ENCODE data around the gene DHRS2. TPM values are rescaled to one million over a fixed set of nuclear protein-coding genes. Genes with fewer than 3 reads are reported as not detected.

The DHRS2 gene
- total RNA-seq, 3 donors from 2014 or later: 4.6 to 9.4 TPM; not detected in 1

DNA sequence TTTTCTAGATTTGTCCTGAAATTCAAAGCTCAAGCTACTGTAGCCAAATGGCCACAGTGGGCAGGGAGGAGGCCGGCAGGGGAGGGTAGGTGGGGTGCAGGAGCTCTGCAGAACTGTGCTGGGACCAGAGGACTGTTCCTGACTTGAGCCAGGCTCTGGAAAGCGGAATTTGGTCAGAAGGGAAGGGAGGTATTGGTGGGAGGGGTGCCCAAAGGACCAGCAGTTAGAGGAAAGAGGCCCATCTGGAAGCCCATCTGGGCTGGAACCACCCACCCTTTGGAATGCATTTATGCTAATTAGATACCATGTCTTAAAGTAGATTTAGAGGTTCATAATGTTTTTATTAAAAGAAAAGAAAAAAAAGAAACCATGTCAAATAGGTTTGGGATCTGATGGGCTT, 33.1 kb upstream of the DHRS2 start:
- Histone ChIP-seq H3K9me3 (no peaks in the 10 kb centered on the region), H3K36me3 (no peaks in the 10 kb centered on the region), H3K4me3 (no peak overlapping the region), H3K4me1 (no peaks in the 10 kb centered on the region), H3K27ac (no peak overlapping the region), H3K27me3 (no peaks in the 10 kb centered on the region)
- intact Hi-C loops (cut with DNase I; ENCODE audit: low total_unique reads): no loop called here
- DNase-seq (ENCODE audit: low spot score in 2 of 2): no peak
- TF ChIP-seq POLR2AphosphoS5 (IDR thresholded peaks at IDR 0.05) (no peak), CTCF (IDR thresholded peaks at IDR 0.05) (no peak)

- Histone ChIP-seq H3K9me3 (no peaks in the 10 kb centered on the region), H3K36me3 (no peaks in the 10 kb centered on the region), H3K4me3 (no peak overlapping the region), H3K4me1 (no peaks in the 10 kb centered on the region), H3K27me3 (no peaks in the 10 kb centered on the region), H3K27ac (no peak overlapping the region)
- intact Hi-C loops (cut with DNase I; ENCODE audit: low total_unique reads): no loop called here
- TF ChIP-seq POLR2A (IDR thresholded peaks at IDR 0.05): no peak
- no peak for TF ChIP-seq POLR2AphosphoS5 (IDR thresholded peaks at IDR 0.05)
- no peak for TF ChIP-seq CTCF (IDR thresholded peaks at IDR 0.05)
- DNase-seq (ENCODE audit: low spot score in 2 of 2): no peak
These were observed 32.0 kb upstream of the DHRS2 start for GRCh38 chr14:23604148-23604547.

DNA sequence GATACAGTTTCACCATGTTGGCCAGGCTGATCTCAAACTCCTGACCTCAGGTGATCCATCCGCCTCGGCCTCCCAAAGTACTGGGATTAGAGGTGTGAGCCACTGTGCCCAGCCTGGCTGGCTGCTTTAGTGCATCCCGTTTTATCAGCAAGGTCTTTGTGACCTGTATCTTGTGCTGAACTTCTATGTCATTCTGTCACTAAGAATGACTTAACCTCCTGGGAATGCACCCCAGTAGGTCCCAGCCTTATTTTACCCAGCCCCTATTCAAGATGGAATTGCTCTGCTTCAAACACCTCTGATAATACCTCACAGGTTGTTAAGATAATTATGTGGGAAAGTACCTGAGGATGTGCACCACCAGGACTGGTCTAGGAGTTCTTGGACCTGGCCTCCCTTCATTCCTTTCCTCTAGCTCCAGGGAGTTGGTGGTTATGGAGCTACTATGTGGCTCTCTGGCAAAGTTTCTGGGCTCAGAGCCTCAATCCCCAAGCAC, 31.4 kb upstream of the DHRS2 start:
- H3K36me3 ChIP-seq: no peaks in the 10 kb centered on the region
- H3K4me3 ChIP-seq: no peak overlapping the region
- no peaks in the 10 kb centered on the region for H3K9me3 ChIP-seq
- TF ChIP-seq POLR2A (IDR thresholded peaks at IDR 0.05): no peak
- TF ChIP-seq POLR2AphosphoS5 (IDR thresholded peaks at IDR 0.05): no peak
- TF ChIP-seq CTCF (IDR thresholded peaks at IDR 0.05): no peak
- intact Hi-C loops (cut with DNase I; ENCODE audit: low total_unique reads): no loop called here
- no peaks in the 10 kb centered on the region for H3K4me1 ChIP-seq
- no peaks in the 10 kb centered on the region for H3K27me3 ChIP-seq
- H3K27ac ChIP-seq: no peak overlapping the region
- DNase-seq (ENCODE audit: low spot score in 2 of 2): no peak

DNA sequence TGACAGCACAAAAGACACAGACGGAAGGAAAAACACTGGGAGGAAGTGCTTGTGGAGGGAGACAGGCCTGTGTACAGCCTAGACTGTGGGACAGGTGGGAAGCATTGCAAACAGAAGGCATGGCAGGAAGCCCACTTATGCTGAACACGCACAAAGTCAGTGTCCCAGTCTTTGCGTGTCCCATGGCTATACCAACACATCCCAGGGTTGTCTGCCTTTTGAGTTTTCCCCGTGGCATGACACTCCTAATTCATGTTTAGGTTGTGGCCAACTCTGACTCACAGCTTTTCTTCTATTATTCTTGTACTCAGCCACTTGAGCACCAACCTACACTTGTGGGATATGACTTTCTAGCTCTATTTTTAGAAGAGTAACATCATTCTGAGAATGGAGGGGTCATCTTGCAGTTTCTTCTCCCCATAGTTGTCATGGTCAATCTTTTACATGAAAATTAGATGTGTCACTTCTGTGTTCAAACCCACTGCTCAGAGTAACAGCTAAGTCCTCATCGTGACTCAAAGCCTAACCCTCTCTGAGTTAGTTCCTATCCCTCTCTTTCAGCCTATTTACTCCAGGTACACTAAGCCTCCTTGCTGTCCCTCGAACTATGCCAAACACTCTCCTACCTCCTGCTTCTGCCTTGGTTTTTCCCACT, 30.1 kb upstream of the DHRS2 start:
- Histone ChIP-seq H3K27ac (no peak overlapping the region), H3K9me3 (no peaks in the 10 kb centered on the region), H3K4me3 (no peak overlapping the region), H3K4me1 (no peaks in the 10 kb centered on the region), H3K36me3 (no peaks in the 10 kb centered on the region), H3K27me3 (no peaks in the 10 kb centered on the region)
- intact Hi-C loops (cut with DNase I; ENCODE audit: low total_unique reads): no loop called here
- DNase-seq (ENCODE audit: low spot score in 2 of 2): no peak
- no peak for TF ChIP-seq CTCF (IDR thresholded peaks at IDR 0.05)
- TF ChIP-seq POLR2A (IDR thresholded peaks at IDR 0.05): no peak
- no peak for TF ChIP-seq POLR2AphosphoS5 (IDR thresholded peaks at IDR 0.05)

DNA sequence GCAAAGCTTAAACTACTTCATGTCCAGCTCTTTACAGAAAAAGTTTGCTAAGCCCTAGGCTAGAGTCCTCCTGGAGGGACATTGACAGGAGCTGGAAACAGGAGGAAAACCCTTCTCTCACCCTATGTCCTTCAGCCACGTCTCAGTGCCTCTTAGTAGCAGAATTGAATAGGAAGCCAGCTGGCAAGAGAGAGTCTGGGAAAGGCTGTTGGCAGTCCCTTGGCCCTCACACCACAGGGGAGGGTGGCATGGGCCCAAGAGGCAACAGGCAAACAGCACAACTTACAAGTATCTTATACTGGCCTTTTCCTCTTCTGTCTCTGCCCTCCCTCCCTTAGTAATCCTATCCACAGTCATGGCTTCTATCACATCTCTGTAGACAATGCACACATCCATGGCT, 27.7 kb upstream of the DHRS2 start:
- no peak overlapping the region for H3K4me3 ChIP-seq
- no peaks in the 10 kb centered on the region for H3K9me3 ChIP-seq
- H3K27me3 ChIP-seq: no peaks in the 10 kb centered on the region
- no peaks in the 10 kb centered on the region for H3K36me3 ChIP-seq
- TF ChIP-seq CTCF (IDR thresholded peaks at IDR 0.05) (no peak), POLR2A (IDR thresholded peaks at IDR 0.05) (no peak), POLR2AphosphoS5 (IDR thresholded peaks at IDR 0.05) (no peak)
- no peak for DNase-seq (ENCODE audit: low spot score in 2 of 2)
- no peak overlapping the region for H3K27ac ChIP-seq
- intact Hi-C loops (cut with DNase I; ENCODE audit: low total_unique reads): no loop called here
- H3K4me1 ChIP-seq: no peaks in the 10 kb centered on the region
